Right cardiac atrium (tissue), 5 donors: ENCODE measurements around the gene HOXB3. TPM values are rescaled to one million over a fixed set of nuclear protein-coding genes. Genes with fewer than 3 reads are reported as not detected.

Experiments used
- ATAC-seq, 2 donors: fragments of 200-7000 bp; cut with Tn5 transposase; one replicate each; pipeline versions ENCODE4 v1.8.0 to v1.9.1; 2020; ENCODE audit warnings: moderate library complexity in 2 of 2, mild to moderate bottlenecking in 1 of 2
- DNase-seq, 3 donors: peaks; one replicate each; pipeline ENCODE4 v3.0.0-alpha.2; 2020
- H3K27ac ChIP-seq: one replicate; pipeline ENCODE4 v1.5.1; 2013; ENCODE audit warnings: mild to moderate bottlenecking, low read length, control low read depth, moderate library complexity
- H3K27me3 ChIP-seq: one replicate; pipeline ENCODE4 v1.6.1; 2013; ENCODE audit not compliant: control insufficient read depth, insufficient read depth
- H3K4me1 ChIP-seq: one replicate; pipeline ENCODE4 v1.6.1; 2013; ENCODE audit warnings: low read length; ENCODE audit not compliant: control insufficient read depth, insufficient read depth
- H3K4me3 ChIP-seq: one replicate; pipeline ENCODE4 v1.5.1; 2013; ENCODE audit warnings: low read length, control low read depth
- H3K9me3 ChIP-seq: one replicate; pipeline ENCODE4 v1.6.1; 2013; ENCODE audit warnings: low read length; ENCODE audit not compliant: control insufficient read depth
- WGBS: extraction: QIAGEN DNeasy Blood & Tissue Kit; methylation state at CpG from one replicate; pipeline ENCODE4 v1.1.7; 2013; 5-methylcytosine and 5-hydroxymethylcytosine counted together
- intact Hi-C, 4 donors: fragments of 100-400 bp; cut with DNase I; formaldehyde crosslinking; loops; one replicate each; pipeline versions ENCODE4 v1.11.0 to v1.14.0; 2022 to 2023
- polyA plus RNA-seq: library from polyadenylated mRNA; stranded (reverse); fragments of 200-250 nt; gene quantifications from one replicate; pipeline ENCODE4 v1.2.3, GENCODE V29; 2013
- total RNA-seq, 4 donors: library from RNA; stranded (reverse); fragmentation: NEBNext Ultra II Directional; extraction: Animal tissue kit (Norgen Biotek cat#: 25700); gene quantifications; one replicate each; pipeline ENCODE4 v1.2.1, GENCODE V29; 2021
- donor health status: healthy with polysubstance abuse.
- donor health status: DM: no; HTN: yes; CAD: no.
- donor health status: DM: no; HTN: no; CAD: no.
- donor health status: DM: no; HTN: yes; CAD: no; lungs with severe emphysema.
- donor health status: DM: yes; HTN: yes; CAD: no.

The HOXB3 gene
- total and polyA plus RNA-seq, 5 donors: 1.2 to 2.8 (median 2.3) TPM

- peaks cover 1% of the 10 kb centered on the region for H3K4me1 ChIP-seq
- DNase-seq: no peak
Measured at GRCh38 chr17:48556576-48557401, 33.3 kb downstream of the HOXB3 start.

DNA sequence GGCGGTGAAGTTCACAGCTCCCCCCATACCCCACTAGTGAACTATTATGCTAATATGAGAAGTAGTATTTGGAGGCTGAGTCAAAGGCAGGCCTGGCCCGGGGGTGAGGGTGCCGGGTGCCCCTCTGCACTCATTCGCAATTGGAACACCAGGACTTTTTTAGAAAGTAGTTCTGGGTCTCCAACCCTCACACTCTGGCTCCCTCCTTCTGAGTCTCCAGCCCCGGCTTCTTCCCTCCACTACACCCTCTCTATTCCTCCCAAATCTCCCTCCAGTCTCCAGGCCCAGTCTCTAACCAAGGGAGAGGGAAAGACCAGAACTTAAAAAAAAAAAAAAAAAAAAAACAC, 33.8 kb downstream of the HOXB3 start:
- H3K4me3 ChIP-seq: no peak overlapping the region
- peaks cover 1% of the 10 kb centered on the region for H3K4me1 ChIP-seq
- ATAC-seq: no peak
- 63% methylated on average over 5 of the region's 5 CpGs for WGBS
- no peak overlapping the region for H3K27ac ChIP-seq
- intact Hi-C loops: no loop called here
- no peaks in the 10 kb centered on the region for H3K27me3 ChIP-seq
- no peak for DNase-seq
- no peaks in the 10 kb centered on the region for H3K9me3 ChIP-seq

More at GRCh38 chr17:48556576-48557401, 33.3 kb downstream of the HOXB3 start:
- Histone ChIP-seq H3K27me3 (no peaks in the 10 kb centered on the region), H3K4me3 (no peak overlapping the region), H3K27ac (no peak overlapping the region), H3K9me3 (no peaks in the 10 kb centered on the region)
- intact Hi-C loops: no loop called here
- no peak for ATAC-seq
- WGBS: 50% methylated on average over 7 of the region's 7 CpGs

DNA sequence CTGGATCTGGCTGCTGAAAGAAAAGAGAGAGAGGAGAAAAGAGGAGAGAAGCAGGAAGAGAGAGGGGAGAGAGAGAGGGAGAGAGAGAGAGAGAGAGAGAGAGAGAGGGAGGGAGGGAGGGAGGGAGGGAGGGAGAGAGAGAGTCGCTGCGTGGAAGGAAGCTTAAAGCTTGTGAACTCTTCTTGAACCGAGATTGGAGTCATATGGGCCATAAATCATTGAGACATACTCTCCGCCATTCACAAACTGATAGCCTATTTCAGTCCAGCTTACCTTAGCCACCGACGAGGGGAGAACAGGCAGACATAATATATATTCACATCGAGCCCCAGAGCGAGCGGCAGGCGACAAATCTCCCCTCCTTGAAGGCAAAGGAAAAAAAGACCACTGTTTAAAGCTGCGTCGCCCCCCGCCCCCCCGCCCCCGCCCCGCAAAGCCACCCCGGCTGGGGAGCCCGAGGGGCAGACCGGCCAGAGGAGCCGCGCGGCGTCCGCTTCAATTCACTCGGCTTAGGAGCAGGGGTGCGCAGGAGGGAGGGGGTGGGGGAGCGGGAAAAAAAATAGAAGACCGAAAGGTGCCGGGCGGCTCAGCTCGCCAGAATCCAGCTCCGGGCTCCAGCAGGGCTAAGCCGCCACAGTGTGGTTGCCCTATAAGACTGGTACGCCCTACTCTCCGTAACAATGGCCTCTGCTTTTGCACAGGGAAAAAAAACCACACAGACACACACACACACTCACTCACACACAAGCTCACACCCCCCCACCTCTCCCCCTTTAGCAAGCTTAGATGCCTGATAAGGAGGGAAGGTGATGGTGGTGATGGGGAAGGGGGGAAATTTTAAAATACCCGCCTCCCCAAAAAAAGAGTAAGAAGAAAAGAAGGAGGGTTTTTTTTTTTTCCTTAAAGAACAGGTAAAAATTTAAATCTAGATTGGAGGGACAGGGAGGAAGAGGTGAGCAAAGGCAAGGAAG, 34.5 kb downstream of the HOXB3 start:
- peaks cover 1% of the 10 kb centered on the region for H3K4me1 ChIP-seq
- 25% methylated on average over 36 of the region's 36 CpGs for WGBS
- H3K4me3 ChIP-seq: peak overlapping the region; percentile 67
- H3K27ac ChIP-seq: peak overlapping the region; percentile 17
- DNase-seq (no peak), ATAC-seq (peak; percentile 24 to 44)
- no peaks in the 10 kb centered on the region for H3K27me3 ChIP-seq
- H3K9me3 ChIP-seq: no peaks in the 10 kb centered on the region
- intact Hi-C loops: no loop called here

- peak overlapping the region; percentile 67 for H3K4me3 ChIP-seq
- H3K9me3 ChIP-seq: no peaks in the 10 kb centered on the region
- WGBS: 36% methylated on average over 44 of the region's 44 CpGs
- H3K27me3 ChIP-seq: no peaks in the 10 kb centered on the region
- DNase-seq (no peak), ATAC-seq (no peak)
- peak overlapping the region; percentile 51 for H3K27ac ChIP-seq
- intact Hi-C loops: no loop called here
- peaks cover 1% of the 10 kb centered on the region for H3K4me1 ChIP-seq
Measured at GRCh38 chr17:48554412-48555257, 35.4 kb downstream of the HOXB3 start.

- ATAC-seq (no peak), DNase-seq (no peak)
- no peak overlapping the region for H3K4me3 ChIP-seq
- no peaks in the 10 kb centered on the region for H3K27me3 ChIP-seq
- intact Hi-C loops: no loop called here
- no peaks in the 10 kb centered on the region for H3K9me3 ChIP-seq
- WGBS: 65% methylated on average over 1 of the region's 1 CpG
- H3K4me1 ChIP-seq: peaks cover 1% of the 10 kb centered on the region
- no peak overlapping the region for H3K27ac ChIP-seq
Measured at GRCh38 chr17:48553826-48554225, 36.2 kb downstream of the HOXB3 start.

- H3K4me3 ChIP-seq: no peak overlapping the region
Measured at GRCh38 chr17:48553190-48553547, 36.9 kb downstream of the HOXB3 start.

GRCh38 chr17:48552466-48553189, 37.4 kb downstream of the HOXB3 start:
- Histone ChIP-seq H3K4me3 (no peak overlapping the region), H3K4me1 (peaks cover 1% of the 10 kb centered on the region), H3K9me3 (no peaks in the 10 kb centered on the region), H3K27ac (peak overlapping the region; percentile 26), H3K27me3 (no peaks in the 10 kb centered on the region)
- DNase-seq (no peak), ATAC-seq (peak; percentile 32 to 55)
- intact Hi-C loops: no loop called here
- WGBS: 33% methylated on average over 11 of the region's 11 CpGs

More at GRCh38 chr17:48553190-48553547, 36.9 kb downstream of the HOXB3 start:
- no peaks in the 10 kb centered on the region for H3K27me3 ChIP-seq
- ATAC-seq (no peak), DNase-seq (no peak)
- peak overlapping the region; percentile 26 for H3K27ac ChIP-seq
- H3K4me1 ChIP-seq: peaks cover 1% of the 10 kb centered on the region
- WGBS: 60% methylated on average over 5 of the region's 5 CpGs
- intact Hi-C loops: no loop called here
- H3K9me3 ChIP-seq: no peaks in the 10 kb centered on the region

DNA sequence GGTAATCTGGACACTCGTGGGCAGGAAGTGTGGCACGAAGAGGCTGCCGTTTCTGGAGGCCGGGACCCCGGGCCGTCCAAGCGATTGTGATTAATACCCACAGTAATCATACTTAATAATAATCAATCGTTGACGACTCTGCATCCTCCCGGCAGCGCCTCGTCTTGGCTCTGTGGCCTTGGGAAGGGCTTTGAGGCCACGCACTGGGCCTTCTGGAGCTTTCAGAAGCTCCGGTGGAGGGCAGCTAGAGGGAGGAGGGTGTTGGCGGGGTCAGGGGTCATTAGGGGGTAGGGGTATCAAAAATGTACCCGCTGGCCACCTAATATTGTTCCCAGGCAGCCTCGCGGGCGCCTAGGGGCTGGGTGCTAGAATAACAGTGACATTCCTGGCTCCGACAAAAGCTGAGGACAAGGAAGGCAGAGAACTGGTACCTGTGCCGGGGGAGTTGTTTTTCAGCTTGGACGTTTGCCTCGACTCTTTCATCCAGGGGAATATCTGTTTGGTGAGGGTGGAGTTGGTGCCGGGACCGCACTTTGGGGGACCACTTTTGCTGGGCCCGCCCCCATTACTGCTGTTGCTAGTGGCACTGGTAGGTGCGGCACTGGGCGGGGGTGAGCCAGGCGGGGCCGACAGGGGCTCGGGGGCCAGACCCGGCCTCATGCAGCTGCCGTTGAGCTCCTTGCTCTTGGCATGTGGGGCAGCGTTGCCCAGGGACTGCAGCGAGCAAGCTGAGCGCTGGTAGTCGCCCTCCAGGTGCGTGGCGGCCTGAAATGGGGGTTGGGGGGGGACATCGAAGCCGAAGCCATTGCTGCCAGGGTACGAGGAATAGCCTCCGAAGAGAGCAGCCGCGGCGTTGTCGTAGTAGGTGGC, 38.2 kb downstream of the HOXB3 start:
- Histone ChIP-seq H3K27ac (no peak overlapping the region), H3K27me3 (no peaks in the 10 kb centered on the region), H3K9me3 (no peaks in the 10 kb centered on the region), H3K4me1 (peaks cover 1% of the 10 kb centered on the region), H3K4me3 (no peak overlapping the region)
- no peak for DNase-seq
- 64% methylated on average over 47 of the region's 47 CpGs for whole genome bisulfite sequencing
- intact Hi-C loops: no loop called here
- ATAC-seq: no peak

DNA sequence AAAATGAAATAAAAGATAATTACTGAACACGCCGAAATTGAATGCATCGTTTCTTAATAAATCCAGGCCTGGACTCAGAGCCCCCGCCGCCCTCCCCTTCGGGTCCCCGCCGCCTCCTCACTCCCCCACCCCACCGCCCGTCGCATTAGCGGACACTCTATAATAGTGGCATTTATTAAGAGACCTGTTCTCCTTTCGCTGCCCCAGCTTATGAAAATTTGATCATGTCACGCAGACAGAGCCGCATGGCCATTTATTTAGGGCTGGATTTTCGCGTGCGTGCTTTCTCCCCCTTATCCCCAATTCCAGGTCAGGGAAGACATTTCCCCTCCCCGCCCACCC, 38.9 kb downstream of the HOXB3 start:
- H3K4me1 ChIP-seq: peaks cover 1% of the 10 kb centered on the region
- no peak for ATAC-seq
- H3K9me3 ChIP-seq: no peaks in the 10 kb centered on the region
- H3K27me3 ChIP-seq: no peaks in the 10 kb centered on the region
- intact Hi-C loops: no loop called here
- no peak overlapping the region for H3K4me3 ChIP-seq
- no peak overlapping the region for H3K27ac ChIP-seq
- no peak for DNase-seq
- WGBS: 65% methylated on average over 19 of the region's 19 CpGs
